ENCODE measurements around the gene AMELX. TPM values are rescaled to one million over a fixed set of nuclear protein-coding genes. Genes with fewer than 3 reads are reported as not detected.

Gene AMELX
- total RNA-seq, 1 experiment from 2014 or later: not detected

- no peaks in the 10 kb centered on the region for H3K9me3 ChIP-seq (ENCODE audit: control insufficient read depth, insufficient read depth, low read depth, low read length)
- in situ Hi-C loops (cut with HindIII; ENCODE audit: low pct_unique_long_range_greater_than_20kb, low sequenced_read_pairs): no loop called here
- BruUV-seq (replicated peaks): no TSS peak
- POLR2A ChIA-PET: no interaction called here
- TF ChIP-seq TCF7L2 (IDR thresholded peaks at IDR 0.05; ENCODE audit: low read depth, low read length) (no peak), REST (IDR thresholded peaks at IDR 0.05; ENCODE audit: insufficient read depth in 1 of 2, low read depth in 2 of 2, low read length in 1 of 2) (no peak)
- H3K27me3 ChIP-seq (ENCODE audit: control insufficient read depth, insufficient read depth, low read length): no peaks in the 10 kb centered on the region
- H3K36me3 ChIP-seq (ENCODE audit: control insufficient read depth, insufficient read depth, low read length): no peaks in the 10 kb centered on the region
- intact Hi-C loops (cut with micrococcal nuclease; ENCODE audit: unreplicated experiment): no loop called here
- H3K4me1 ChIP-seq (ENCODE audit: control insufficient read depth, insufficient read depth, low read length): no peaks in the 10 kb centered on the region
- ATAC-seq (no peak), DNase-seq (ENCODE audit: low read depth, low spot score) (no peak)
- CTCF ChIA-PET: no interaction called here
- no peak overlapping the region for H3K4me3 ChIP-seq (ENCODE audit: low read depth in 2 of 2, low read length in 2 of 2)
- H3K27ac ChIP-seq (ENCODE audit: low read length): no peak overlapping the region
Observed at GRCh38 chrX:11305641-11306040, 12.4 kb downstream of the AMELX start.

DNA sequence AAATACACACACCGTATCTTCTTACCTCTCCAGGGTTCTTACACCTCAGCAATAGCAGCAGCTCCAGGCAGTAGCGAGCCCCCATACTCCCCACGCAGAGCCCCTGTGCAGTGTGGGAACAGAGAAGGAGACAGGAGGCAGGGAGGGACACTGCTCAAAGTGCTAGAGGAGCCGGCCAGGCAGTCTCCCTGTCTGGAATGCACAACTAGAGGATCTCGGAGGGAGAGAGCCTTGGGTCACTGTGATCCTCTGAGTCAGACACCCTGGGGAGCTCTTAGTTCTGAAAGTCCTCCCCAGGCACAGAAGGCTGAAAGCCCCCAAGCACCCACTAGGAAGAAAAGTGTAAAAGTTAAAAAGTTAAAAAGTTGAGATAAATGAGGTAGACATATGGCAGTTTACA lies 16.0 kb downstream of the AMELX start:
- CTCF ChIA-PET: interaction anchor here (0.6 kb wide), 1 partner anchor 371 kb away, joined by 15 read pairs; no protein-coding TSS in a partner anchor
- ATAC-seq: no peak
- BruUV-seq (replicated peaks): no TSS peak

More for the DNA sequence above, 16.0 kb downstream of the AMELX start:
- Histone ChIP-seq H3K4me3 (ENCODE audit: low read depth in 2 of 2, low read length in 2 of 2) (no peak overlapping the region), H3K27me3 (ENCODE audit: control insufficient read depth, insufficient read depth, low read length) (no peaks in the 10 kb centered on the region), H3K36me3 (ENCODE audit: control insufficient read depth, insufficient read depth, low read length) (no peaks in the 10 kb centered on the region), H3K9me3 (ENCODE audit: control insufficient read depth, insufficient read depth, low read depth, low read length) (no peaks in the 10 kb centered on the region), H3K4me1 (ENCODE audit: control insufficient read depth, insufficient read depth, low read length) (no peaks in the 10 kb centered on the region), H3K27ac (ENCODE audit: low read length) (no peak overlapping the region)
- POLR2A ChIA-PET: no interaction called here
- in situ Hi-C loops (cut with HindIII; ENCODE audit: low pct_unique_long_range_greater_than_20kb, low sequenced_read_pairs) (no loop called here), intact Hi-C loops (cut with micrococcal nuclease; ENCODE audit: unreplicated experiment) (no loop called here)
- DNase-seq (ENCODE audit: low read depth, low spot score): no peak
- TF ChIP-seq SIN3A (IDR thresholded peaks at IDR 0.05; ENCODE audit: borderline replicate concordance, insufficient read depth, low read depth, low read length) (no peak), TCF7L2 (IDR thresholded peaks at IDR 0.05; ENCODE audit: low read depth, low read length) (no peak), REST (IDR thresholded peaks at IDR 0.05; ENCODE audit: insufficient read depth in 1 of 2, low read depth in 2 of 2, low read length in 1 of 2) (no peak), CTCF (IDR thresholded peaks at IDR 0.05) (no peak), POLR2AphosphoS5 (IDR thresholded peaks at IDR 0.05; ENCODE audit: low read depth, low read length) (no peak)
